Glutamatergic neuron (in vitro differentiated cells): ENCODE measurements around the gene EYA4. TPM values are rescaled to one million over a fixed set of nuclear protein-coding genes. Genes with fewer than 3 reads are reported as not detected.

Source experiments
- DNase-seq: peaks from one replicate; pipeline ENCODE4 v3.0.0; 2022
- H3K27ac Mint-ChIP-seq: one replicate; pipeline ENCODE4 v1.8.0; 2020; ENCODE audit warnings: mild to moderate bottlenecking, mixed read lengths, inconsistent platforms; ENCODE audit not compliant: unreplicated experiment
- H3K27me3 Mint-ChIP-seq: one replicate; pipeline ENCODE4 v1.8.0; 2020; ENCODE audit warnings: mild to moderate bottlenecking, moderate library complexity, mixed read lengths, inconsistent platforms; ENCODE audit not compliant: unreplicated experiment
- H3K36me3 Mint-ChIP-seq: one replicate; pipeline ENCODE4 v1.8.0; 2020; ENCODE audit warnings: mild to moderate bottlenecking, mixed read lengths, inconsistent platforms; ENCODE audit not compliant: unreplicated experiment
- H3K4me1 Mint-ChIP-seq: one replicate; pipeline ENCODE4 v1.8.0; 2020; ENCODE audit warnings: mild to moderate bottlenecking, low read depth, mixed read lengths, inconsistent platforms; ENCODE audit not compliant: unreplicated experiment
- H3K4me3 Mint-ChIP-seq: one replicate; pipeline ENCODE4 v1.8.0; 2020; ENCODE audit warnings: mild to moderate bottlenecking, mixed read lengths, inconsistent platforms; ENCODE audit not compliant: unreplicated experiment
- H3K9me3 Mint-ChIP-seq: one replicate; pipeline ENCODE4 v1.8.0; 2020; ENCODE audit warnings: mild to moderate bottlenecking, moderate library complexity, mixed read lengths, inconsistent platforms; ENCODE audit not compliant: unreplicated experiment
- total RNA-seq: library from RNA; stranded (reverse); fragmentation: NEBNext Ultra II Directional; extraction: Animal tissue kit (Norgen Biotek cat#: 25700); gene quantifications from one replicate; pipeline ENCODE4 v1.2.1, GENCODE V29; 2021; ENCODE audit not compliant: unreplicated experiment
- TF ChIP-seq, protein P1 (sequence below): fragments of 200-600 bp; sonication (generic); IDR thresholded peaks from one replicate; pipeline ENCODE4 v1.5.0; 2021; ENCODE audit not compliant: partially characterized antibody, unreplicated experiment

The EYA4 gene
- total RNA-seq, 1 donor from 2014 or later, result not detected

DNA sequence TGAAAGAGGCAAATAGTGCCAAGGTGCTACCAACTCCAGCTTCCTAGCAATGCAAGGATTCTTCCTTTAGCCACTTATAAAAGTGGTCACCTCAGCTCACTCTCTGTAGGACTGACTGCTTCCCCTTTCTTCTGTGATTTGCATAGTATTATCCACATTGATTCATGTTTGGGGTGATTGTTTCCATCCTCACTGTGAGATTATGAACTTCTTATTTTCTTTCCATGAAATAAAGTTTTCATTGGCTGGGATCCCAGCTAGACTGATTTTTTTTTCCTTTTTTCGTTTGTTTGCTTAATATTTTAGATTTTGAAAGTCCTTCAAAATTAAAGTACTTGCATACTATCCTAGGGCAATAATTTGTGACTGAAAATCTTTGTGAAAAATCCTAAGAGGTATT lies 50.5 kb downstream of the EYA4 start:
- Mint-ChIP-seq H3K36me3 (no peaks in the 10 kb centered on the region), H3K9me3 (no peaks in the 10 kb centered on the region), H3K27me3 (no peaks in the 10 kb centered on the region), H3K4me1 (no peaks in the 10 kb centered on the region), H3K27ac (no peak overlapping the region), H3K4me3 (no peak overlapping the region)
- TF ChIP-seq, protein P1, sequence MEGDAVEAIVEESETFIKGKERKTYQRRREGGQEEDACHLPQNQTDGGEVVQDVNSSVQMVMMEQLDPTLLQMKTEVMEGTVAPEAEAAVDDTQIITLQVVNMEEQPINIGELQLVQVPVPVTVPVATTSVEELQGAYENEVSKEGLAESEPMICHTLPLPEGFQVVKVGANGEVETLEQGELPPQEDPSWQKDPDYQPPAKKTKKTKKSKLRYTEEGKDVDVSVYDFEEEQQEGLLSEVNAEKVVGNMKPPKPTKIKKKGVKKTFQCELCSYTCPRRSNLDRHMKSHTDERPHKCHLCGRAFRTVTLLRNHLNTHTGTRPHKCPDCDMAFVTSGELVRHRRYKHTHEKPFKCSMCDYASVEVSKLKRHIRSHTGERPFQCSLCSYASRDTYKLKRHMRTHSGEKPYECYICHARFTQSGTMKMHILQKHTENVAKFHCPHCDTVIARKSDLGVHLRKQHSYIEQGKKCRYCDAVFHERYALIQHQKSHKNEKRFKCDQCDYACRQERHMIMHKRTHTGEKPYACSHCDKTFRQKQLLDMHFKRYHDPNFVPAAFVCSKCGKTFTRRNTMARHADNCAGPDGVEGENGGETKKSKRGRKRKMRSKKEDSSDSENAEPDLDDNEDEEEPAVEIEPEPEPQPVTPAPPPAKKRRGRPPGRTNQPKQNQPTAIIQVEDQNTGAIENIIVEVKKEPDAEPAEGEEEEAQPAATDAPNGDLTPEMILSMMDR, result no peak
- no peak for DNase-seq

DNA sequence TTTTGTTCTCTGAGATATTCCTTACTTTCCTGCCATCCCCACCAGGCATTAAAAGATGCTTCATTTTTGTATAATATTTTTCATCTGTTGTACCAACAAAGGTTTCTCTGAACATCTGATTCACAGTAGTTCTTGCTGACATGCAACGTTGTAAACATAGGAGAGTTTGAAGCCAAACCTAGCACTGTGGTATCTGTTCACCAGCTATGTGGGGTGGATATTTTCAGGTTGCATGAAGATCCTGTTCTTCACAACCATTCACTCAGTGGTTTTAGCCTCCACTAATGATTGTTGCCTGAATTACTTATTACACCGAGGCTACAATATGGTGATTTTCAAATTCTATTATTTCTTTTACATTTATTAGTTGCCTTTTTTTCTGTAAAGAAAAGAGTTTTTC lies 56.5 kb downstream of the EYA4 start:
- Mint-ChIP-seq H3K4me1 (no peaks in the 10 kb centered on the region), H3K9me3 (no peaks in the 10 kb centered on the region), H3K36me3 (no peaks in the 10 kb centered on the region), H3K27ac (no peak overlapping the region), H3K27me3 (no peaks in the 10 kb centered on the region), H3K4me3 (no peak overlapping the region)
- no peak for DNase-seq
- TF ChIP-seq, protein P1, result no peak

DNA sequence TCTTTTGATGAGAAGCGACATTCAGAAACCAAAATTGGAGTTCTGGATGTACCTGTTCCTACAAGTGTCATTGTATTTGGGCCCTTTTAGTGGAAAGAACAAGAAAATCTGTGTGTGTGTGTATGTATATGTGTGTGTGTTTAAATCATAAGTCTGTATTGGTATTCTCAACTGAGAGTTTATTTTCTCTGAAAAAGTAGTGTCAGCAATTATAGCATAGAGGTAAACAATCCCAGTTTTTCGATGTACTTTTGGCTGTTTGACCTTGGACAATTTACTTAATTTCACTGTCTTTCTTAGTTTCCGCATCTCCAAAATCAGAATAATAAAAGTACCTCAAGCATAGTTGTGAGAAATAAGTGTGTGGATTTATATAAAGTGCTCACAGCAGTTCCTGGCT lies 57.2 kb downstream of the EYA4 start:
- no peak overlapping the region for H3K27ac Mint-ChIP-seq
- no peak overlapping the region for H3K4me3 Mint-ChIP-seq
- TF ChIP-seq, protein P1, result no peak

DNA sequence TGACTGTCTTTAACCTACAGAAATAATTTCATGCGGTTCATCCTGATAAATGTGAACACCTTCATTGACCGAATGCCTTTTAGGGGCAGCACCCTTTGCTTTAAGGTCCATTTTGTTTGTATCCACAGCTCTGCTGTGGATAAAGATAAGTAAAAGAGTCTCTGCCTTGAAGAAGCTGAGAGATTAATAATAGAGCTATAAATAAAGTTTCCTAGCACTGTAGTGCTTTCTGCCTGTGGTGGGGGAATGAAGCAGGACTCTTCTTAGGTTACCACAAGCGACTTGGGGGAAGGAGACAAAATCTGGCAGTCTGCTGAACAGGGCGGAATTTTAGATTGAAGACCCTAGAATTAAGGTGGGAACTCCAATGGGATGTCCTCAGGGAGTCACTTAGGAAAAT lies 57.6 kb downstream of the EYA4 start:
- no peaks in the 10 kb centered on the region for H3K9me3 Mint-ChIP-seq
- no peaks in the 10 kb centered on the region for H3K4me1 Mint-ChIP-seq
- H3K27me3 Mint-ChIP-seq, result no peaks in the 10 kb centered on the region
- no peak overlapping the region for H3K4me3 Mint-ChIP-seq
- no peak for DNase-seq
- TF ChIP-seq, protein P1, result no peak
- H3K36me3 Mint-ChIP-seq, result no peaks in the 10 kb centered on the region
- no peak overlapping the region for H3K27ac Mint-ChIP-seq

More for the DNA sequence above, 57.2 kb downstream of the EYA4 start:
- no peak for DNase-seq
- Mint-ChIP-seq H3K36me3 (no peaks in the 10 kb centered on the region), H3K27me3 (no peaks in the 10 kb centered on the region), H3K9me3 (no peaks in the 10 kb centered on the region), H3K4me1 (no peaks in the 10 kb centered on the region)

DNA sequence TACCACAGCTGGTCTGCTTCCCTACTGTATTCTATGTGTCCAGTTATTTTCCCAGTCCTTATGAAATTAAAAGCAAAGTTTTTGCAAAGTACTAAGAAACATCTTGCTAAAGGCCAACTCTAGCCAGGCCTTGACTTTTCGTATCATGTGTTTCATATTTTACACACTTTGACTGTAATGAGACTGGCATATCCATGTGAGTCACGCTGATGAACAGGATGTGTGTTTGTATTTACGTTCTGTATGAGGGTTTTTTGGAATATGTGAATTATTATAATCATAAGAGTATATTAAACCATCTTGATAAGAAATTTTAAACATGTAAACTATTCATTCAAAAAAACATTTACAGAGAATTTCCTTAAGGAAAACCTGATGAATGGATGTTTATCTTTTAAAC lies 59.7 kb downstream of the EYA4 start:
- no peaks in the 10 kb centered on the region for H3K9me3 Mint-ChIP-seq
- no peak overlapping the region for H3K27ac Mint-ChIP-seq
- H3K27me3 Mint-ChIP-seq, result no peaks in the 10 kb centered on the region
- H3K4me3 Mint-ChIP-seq, result no peak overlapping the region
- H3K36me3 Mint-ChIP-seq, result no peaks in the 10 kb centered on the region
- DNase-seq, result no peak
- no peaks in the 10 kb centered on the region for H3K4me1 Mint-ChIP-seq
- TF ChIP-seq, protein P1, result no peak
